ENCODE results near the gene CTNNBL1. TPM values are rescaled to one million over a fixed set of nuclear protein-coding genes. Genes with fewer than 3 reads are reported as not detected.

The CTNNBL1 gene
- total RNA-seq, 4 donors from 2014 or later: 35.9 to 53.1 (median 39.2) TPM

DNA sequence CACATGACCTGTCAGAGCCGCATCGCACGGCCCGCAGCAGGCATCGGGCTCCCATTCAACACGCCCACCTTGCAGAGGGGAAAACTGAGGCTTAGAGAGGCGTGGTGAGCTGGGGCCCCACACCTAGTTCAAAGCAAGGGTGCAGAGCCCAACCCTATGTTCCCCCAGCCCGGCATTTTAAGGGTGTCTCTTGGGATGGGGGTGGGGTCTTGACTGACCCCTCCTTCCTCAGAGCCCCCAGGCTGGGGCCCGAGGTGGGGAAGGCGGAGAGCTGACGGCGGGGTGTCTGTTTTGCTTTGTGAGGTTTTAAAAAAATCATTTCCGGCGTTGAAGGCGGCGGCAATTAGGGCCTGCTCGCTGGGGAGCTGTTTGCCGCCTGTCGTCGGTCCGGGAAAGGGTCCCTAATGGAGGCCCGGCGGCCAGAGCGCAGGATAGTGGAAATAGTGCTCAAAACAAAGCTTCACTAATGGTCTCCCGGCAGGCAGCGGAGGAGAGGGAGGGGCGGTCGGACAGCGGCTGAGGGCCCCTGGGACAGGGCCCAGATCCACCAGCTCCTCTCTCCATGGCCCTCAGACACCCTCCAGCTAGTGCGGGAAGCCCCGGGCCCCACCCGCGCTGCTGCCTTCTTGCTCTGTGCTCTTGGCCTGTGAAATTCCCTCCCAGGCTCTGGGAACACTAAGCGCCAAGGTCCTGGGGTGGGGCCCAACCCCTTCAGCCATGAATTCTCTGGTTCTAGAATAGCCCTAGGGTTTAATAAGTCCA, 221.0 kb downstream of the CTNNBL1 start:
- TF ChIP-seq, protein P1, sequence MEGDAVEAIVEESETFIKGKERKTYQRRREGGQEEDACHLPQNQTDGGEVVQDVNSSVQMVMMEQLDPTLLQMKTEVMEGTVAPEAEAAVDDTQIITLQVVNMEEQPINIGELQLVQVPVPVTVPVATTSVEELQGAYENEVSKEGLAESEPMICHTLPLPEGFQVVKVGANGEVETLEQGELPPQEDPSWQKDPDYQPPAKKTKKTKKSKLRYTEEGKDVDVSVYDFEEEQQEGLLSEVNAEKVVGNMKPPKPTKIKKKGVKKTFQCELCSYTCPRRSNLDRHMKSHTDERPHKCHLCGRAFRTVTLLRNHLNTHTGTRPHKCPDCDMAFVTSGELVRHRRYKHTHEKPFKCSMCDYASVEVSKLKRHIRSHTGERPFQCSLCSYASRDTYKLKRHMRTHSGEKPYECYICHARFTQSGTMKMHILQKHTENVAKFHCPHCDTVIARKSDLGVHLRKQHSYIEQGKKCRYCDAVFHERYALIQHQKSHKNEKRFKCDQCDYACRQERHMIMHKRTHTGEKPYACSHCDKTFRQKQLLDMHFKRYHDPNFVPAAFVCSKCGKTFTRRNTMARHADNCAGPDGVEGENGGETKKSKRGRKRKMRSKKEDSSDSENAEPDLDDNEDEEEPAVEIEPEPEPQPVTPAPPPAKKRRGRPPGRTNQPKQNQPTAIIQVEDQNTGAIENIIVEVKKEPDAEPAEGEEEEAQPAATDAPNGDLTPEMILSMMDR (IDR thresholded peaks at IDR 0.05; ENCODE audit: low read depth): no peak

DNA sequence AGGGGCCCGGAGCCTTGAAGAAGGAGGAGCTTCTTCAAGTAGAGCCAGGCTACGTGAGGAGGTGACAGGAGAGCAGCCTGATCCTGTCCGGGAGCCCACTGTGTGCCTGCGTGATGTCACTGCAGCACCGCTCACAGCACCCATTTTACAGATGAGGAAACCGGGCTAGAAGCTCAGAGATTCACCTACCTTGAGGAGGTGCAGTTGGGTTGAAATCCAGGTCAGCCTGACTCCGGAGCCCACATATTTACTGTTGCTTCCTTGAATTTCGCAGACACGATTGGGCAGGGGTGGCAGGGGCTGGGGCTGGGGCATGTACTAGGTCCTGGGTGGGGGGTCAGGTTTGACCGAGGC, 221.6 kb downstream of the CTNNBL1 start:
- TF ChIP-seq, protein P1 (IDR thresholded peaks at IDR 0.05; ENCODE audit: low read depth): no peak

DNA sequence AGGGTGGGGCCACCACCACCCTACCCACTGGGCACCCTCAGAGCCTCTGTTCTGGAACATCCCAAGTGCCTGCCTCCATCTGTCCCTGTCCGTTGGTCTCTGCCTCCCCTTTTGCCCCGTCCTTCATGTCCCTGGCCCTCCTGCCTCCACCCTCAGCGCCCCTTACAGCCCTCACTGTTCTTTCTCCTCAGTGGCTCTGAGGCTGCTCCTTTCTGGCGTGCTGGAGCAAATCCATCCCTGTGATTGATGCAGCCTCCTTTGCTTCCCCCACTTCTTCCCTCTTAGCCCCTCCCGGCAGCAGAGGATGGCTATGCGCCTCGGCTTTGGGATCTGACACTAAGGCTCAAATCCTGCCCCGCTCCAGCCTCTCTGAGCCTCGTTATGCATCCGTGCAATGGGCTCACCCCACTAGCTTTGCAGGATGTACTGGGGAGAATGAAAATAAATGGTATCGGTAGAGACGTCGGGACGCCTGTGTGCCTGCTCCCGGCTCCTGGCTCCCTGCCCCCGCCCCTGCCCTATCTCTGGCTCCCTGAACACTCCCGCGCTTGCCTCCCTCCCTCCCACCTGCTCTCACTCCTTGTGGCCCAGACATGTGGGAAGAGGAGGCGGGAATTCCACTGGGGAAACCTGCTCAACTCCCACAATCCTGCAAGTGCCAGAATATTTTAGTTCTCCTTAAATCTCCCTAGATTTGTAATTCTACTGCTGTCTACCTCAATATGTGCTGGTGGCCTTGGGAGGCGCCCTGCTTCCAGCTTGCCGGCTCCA, 222.2 kb downstream of the CTNNBL1 start:
- TF ChIP-seq, protein P1 (IDR thresholded peaks at IDR 0.05; ENCODE audit: low read depth): no peak

DNA sequence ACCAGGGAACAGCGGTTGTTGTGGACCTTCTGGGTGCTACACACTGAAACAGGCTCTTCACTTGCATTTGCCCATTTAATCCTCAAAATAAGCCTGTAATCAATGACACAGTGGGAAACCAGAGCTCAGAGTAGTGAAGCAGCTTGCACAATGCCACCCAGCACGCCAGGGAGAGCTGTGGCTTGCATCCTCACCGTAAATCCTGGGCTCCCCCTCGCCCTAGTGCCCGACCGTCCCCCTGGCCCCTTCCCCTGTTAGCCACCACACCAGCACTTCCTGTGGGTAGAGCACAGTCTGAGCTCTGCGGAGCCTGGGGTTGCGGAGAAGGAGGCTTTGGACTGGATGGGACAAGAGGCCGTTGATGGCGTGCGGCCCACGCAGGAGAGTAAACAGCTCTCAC, 223.6 kb downstream of the CTNNBL1 start:
- TF ChIP-seq, protein P1 (IDR thresholded peaks at IDR 0.05; ENCODE audit: low read depth): no peak

DNA sequence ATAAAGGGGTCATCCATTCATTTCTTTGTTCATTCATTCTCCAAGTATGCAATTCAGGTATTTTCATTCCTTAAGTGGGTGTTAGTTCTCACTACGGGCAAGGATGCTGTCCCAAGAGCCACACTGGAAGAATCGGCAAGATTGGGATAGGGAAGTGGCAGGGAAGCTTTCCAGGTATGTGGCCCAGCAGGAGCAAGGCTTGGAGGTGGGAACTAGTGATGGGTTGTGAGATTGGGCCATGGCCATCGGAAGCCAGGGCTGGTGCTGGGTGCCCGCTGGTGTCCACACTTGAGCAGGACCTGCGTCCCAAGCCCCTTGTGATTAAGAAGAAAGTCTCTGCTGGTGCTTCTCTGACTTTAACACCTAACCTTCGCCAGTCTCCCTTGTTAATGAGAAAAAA, 224.2 kb downstream of the CTNNBL1 start:
- TF ChIP-seq, protein P1 (IDR thresholded peaks at IDR 0.05; ENCODE audit: low read depth): no peak

DNA sequence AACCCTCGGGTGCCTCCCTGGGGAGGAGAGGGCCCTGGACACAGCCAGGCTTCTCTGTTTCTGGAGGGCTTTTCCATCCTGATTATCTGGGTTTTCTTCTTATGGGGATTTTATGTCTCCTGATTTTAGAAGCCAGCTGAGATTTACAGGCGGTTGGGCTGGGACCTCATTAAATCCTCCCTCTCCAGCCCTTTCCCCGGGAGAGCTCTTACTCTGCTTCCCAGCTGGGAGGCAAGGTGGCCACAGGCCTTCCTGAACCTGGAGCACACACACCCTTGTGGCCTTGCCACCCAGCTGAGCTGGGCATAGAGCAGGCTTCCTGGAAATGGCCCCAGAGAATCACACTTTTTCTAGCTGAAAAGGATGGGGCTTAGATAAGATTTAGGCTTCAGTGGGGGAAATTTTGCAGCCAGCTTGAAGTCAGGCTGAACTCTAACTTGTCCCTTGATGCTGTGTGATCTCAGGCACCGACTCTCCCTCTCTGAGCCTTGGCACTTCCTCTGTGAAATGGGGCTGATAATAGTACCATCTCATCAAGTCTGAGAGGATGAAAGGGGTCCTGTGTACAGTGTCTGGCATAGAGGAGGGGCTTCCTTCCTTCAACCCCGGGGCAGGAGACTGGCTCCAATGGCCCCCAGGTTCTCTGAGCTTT, 225.7 kb downstream of the CTNNBL1 start:
- TF ChIP-seq, protein P1 (IDR thresholded peaks at IDR 0.05; ENCODE audit: low read depth): no peak

DNA sequence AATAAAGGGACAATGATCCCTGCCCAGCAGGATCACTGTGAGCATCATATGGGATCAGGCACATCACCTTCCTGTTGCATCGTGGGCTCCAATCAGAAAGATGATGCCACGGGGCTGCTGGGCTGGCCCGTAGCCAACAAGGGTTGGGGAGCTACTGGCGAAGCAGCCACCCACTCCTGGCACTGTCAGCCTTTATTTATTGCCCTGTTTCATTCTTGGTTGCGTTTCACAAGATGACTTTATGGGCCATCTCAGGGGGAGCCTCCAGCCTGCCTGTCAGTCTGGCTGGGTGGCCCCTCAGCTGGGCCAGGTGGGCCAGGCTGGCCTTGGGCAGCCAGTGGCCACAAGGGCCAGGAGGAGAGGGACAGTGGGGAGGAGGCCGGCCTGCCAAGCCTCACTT, 226.4 kb downstream of the CTNNBL1 start:
- TF ChIP-seq, protein P1 (IDR thresholded peaks at IDR 0.05; ENCODE audit: low read depth): no peak

Data from subcutaneous adipose tissue (tissue), 4 donors.